ENCODE measurements around the gene ZBTB45.

DNA sequence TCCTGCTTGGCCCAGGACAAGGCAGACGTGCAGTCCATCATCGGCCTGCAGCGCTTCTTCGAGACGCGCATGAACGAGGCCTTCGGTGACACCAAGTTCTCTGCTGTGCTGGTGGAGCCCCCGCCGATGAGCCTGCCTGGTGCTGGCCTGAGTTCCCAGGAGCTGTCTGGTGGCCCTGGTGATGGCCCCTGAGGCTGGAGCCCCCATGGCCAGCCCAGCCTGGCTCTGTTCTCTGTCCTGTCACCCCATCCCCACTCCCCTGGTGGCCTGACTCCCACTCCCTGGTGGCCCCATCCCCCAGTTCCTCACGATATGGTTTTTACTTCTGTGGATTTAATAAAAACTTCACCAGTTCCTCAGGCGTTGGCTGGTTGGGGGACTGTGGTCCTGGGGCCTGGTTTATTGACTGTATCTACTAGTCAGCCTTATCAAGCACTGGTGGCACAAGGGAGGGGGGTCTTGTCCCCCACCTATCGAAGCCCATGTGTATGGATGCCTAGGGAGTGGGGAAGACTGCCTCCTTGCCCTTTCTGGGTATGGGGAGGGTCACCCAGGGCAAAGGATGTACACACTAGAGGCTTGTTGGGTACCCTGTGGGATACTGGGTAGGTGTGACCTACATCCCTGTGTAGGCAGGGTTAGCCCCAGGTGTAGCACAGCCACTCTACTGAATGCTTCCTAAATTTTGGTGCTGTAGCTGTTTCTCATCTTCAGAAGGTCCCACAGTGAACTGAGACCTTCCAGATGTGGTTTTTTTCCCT lies 30.9 kb upstream of the ZBTB45 start:
- TF ChIP-seq EGR1 (IDR thresholded peaks at IDR 0.05; ENCODE audit: low read depth): no peak
- no peak for TF ChIP-seq JUND (IDR thresholded peaks at IDR 0.05)
- TF ChIP-seq, protein P1, sequence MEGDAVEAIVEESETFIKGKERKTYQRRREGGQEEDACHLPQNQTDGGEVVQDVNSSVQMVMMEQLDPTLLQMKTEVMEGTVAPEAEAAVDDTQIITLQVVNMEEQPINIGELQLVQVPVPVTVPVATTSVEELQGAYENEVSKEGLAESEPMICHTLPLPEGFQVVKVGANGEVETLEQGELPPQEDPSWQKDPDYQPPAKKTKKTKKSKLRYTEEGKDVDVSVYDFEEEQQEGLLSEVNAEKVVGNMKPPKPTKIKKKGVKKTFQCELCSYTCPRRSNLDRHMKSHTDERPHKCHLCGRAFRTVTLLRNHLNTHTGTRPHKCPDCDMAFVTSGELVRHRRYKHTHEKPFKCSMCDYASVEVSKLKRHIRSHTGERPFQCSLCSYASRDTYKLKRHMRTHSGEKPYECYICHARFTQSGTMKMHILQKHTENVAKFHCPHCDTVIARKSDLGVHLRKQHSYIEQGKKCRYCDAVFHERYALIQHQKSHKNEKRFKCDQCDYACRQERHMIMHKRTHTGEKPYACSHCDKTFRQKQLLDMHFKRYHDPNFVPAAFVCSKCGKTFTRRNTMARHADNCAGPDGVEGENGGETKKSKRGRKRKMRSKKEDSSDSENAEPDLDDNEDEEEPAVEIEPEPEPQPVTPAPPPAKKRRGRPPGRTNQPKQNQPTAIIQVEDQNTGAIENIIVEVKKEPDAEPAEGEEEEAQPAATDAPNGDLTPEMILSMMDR (IDR thresholded peaks at IDR 0.05 in 2 of 3, conservative IDR thresholded peaks at IDR 0.05 in 1 of 3; ENCODE audit: borderline replicate concordance in 1 of 3, insufficient read depth in 1 of 3, low read depth in 2 of 3, low read length in 2 of 3): no peak
- TF ChIP-seq POLR2A (IDR thresholded peaks at IDR 0.05; ENCODE audit: borderline replicate concordance, extremely low read depth, insufficient read depth, insufficient read length): no peak
- TF ChIP-seq ZNF274 (IDR thresholded peaks at IDR 0.05; ENCODE audit: low read depth, low read length): no peak
- peak; percentile 23; the same call in 1 of the 2 replicates for TF ChIP-seq POLR2AphosphoS5 (IDR thresholded peaks at IDR 0.05; ENCODE audit: low read depth, low read length)
- no peak for TF ChIP-seq CEBPB (IDR thresholded peaks at IDR 0.05; ENCODE audit: low read depth)
